ENCODE data around the gene UBR4.

DNA sequence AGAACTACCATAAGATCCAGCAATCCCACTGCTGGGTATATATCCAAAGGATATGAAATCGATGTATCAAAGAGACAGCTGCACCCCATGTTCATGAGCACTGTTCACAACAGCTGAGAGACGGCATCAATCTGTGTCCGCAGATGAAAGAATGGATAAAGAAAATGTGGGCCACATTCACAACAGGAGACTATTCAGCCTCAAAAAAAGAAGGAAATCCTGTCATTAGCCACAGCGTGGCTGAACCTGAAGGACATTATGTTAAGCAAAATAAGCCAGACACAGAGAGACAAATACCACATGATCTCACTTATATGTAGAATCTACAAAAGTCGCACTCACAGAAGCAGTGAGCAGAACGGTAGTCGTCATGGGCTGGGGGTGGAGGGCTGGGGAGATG lies 154.4 kb downstream of the UBR4 start:
- TF ChIP-seq EZH2 (IDR thresholded peaks at IDR 0.05; ENCODE audit: low read length), result no peak
- TF ChIP-seq, protein P1, sequence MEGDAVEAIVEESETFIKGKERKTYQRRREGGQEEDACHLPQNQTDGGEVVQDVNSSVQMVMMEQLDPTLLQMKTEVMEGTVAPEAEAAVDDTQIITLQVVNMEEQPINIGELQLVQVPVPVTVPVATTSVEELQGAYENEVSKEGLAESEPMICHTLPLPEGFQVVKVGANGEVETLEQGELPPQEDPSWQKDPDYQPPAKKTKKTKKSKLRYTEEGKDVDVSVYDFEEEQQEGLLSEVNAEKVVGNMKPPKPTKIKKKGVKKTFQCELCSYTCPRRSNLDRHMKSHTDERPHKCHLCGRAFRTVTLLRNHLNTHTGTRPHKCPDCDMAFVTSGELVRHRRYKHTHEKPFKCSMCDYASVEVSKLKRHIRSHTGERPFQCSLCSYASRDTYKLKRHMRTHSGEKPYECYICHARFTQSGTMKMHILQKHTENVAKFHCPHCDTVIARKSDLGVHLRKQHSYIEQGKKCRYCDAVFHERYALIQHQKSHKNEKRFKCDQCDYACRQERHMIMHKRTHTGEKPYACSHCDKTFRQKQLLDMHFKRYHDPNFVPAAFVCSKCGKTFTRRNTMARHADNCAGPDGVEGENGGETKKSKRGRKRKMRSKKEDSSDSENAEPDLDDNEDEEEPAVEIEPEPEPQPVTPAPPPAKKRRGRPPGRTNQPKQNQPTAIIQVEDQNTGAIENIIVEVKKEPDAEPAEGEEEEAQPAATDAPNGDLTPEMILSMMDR (optimal IDR thresholded peaks at IDR 0.05 in 1 of 3, IDR thresholded peaks at IDR 0.05 in 1 of 3, conservative IDR thresholded peaks at IDR 0.05 in 1 of 3; ENCODE audit: extremely low read depth in 1 of 3, insufficient read depth in 2 of 3, low read length in 3 of 3), result no peak

Measured in keratinocyte (primary cell).